HepG2 (cell line): ENCODE results near the gene PRKAR2A. TPM values are rescaled to one million over a fixed set of nuclear protein-coding genes. Genes with fewer than 3 reads are reported as not detected.

ENCODE experiments used
- NFKB2 ChIP-seq: sonication (generic); formaldehyde crosslinking; IDR thresholded peaks from 2 replicates; pipeline ENCODE4 v1.4.0; 2020; ENCODE audit warnings: missing genetic modification reagents, borderline replicate concordance
- NFRKB ChIP-seq: fragments of 450-650 bp; IDR thresholded peaks from 2 replicates; pipeline ENCODE4 v1.6.1; 2017
- PHF21A ChIP-seq: sonication (generic); formaldehyde crosslinking; IDR thresholded peaks from 2 replicates; pipeline ENCODE4 v1.5.0; 2020; ENCODE audit warnings: mild to moderate bottlenecking, missing genetic modification reagents
- SRSF1 ChIP-seq: fragments of 200-400 bp; formaldehyde crosslinking; optimal IDR thresholded peaks from 2 replicates; pipeline ENCODE3; 2017; ENCODE audit warnings: mild to moderate bottlenecking, low read depth, low read length, moderate library complexity
- ZMYM2 ChIP-seq: sonication (generic); formaldehyde crosslinking; IDR thresholded peaks from 2 replicates; pipeline ENCODE4 v1.8.0; 2022; ENCODE audit warnings: mild to moderate bottlenecking, missing genetic modification reagents
- ZNF619 ChIP-seq: sonication (generic); formaldehyde crosslinking; IDR thresholded peaks from 2 replicates; pipeline ENCODE4 v1.4.0; 2020; ENCODE audit warnings: mild to moderate bottlenecking, missing genetic modification reagents
- ZNF7 ChIP-seq: IDR thresholded peaks from 2 replicates; pipeline ENCODE4 v1.6.1; 2016; ENCODE audit warnings: missing biosample characterization, missing genetic modification reagents
- polyA plus RNA-seq, 8 experiments: library from polyadenylated mRNA; depleted of rRNA in 3 of 8; stranded (reverse) in 7 of 8; unstranded in 1 of 8; fragments of >200 nt; fragmentation: Illumina TruSeq in 4 of 8; extraction: Trizol in 4 of 8; gene quantifications; 2 replicates each; pipeline versions ENCODE4 v1.2.1 to v1.2.3, GENCODE V29; 2011 to 2016; ENCODE audit warnings: low read depth in 4 of 8, missing spikeins in 1 of 8, mixed read lengths in 1 of 8; ENCODE audit not compliant: insufficient read depth in 1 of 8
- total RNA-seq, 5 experiments: library from RNA; depleted of rRNA; stranded (reverse); fragments of >200 nt; fragmentation: Illumina TruSeq; extraction: Trizol; gene quantifications; 2 replicates each; pipeline ENCODE4 v1.2.3, GENCODE V29; 2016; ENCODE audit warnings: low read depth in 1 of 5
- TF ChIP-seq, protein P1 (sequence below): sonication (generic); formaldehyde crosslinking; IDR thresholded peaks from 2 replicates; pipeline ENCODE4 v1.5.0; 2020; ENCODE audit warnings: mild to moderate bottlenecking, missing genetic modification reagents
- TF ChIP-seq, protein P2 (sequence below): sonication (generic); formaldehyde crosslinking; IDR thresholded peaks from 2 replicates; pipeline ENCODE4 v1.4.0; 2020; ENCODE audit warnings: missing genetic modification reagents; ENCODE audit errors: not compliant biosample characterization
- TF ChIP-seq, protein P3 (sequence below): sonication (generic); formaldehyde crosslinking; IDR thresholded peaks from 2 replicates; pipeline ENCODE4; 2020; ENCODE audit warnings: missing genetic modification reagents, mild to moderate bottlenecking, borderline replicate concordance
- TF ChIP-seq, protein P4 (sequence below), 2 experiments: fragments of 450-650 bp in 1 of 2; sonication (generic) in 1 of 2; formaldehyde crosslinking in 1 of 2; IDR thresholded peaks; 2 replicates each; pipeline versions ENCODE4 v1.6.1 to v1.8.0; 2016 to 2022; ENCODE audit warnings: antibody characterized with exemption in 1 of 2, mild to moderate bottlenecking in 1 of 2, missing genetic modification reagents in 1 of 2

PRKAR2A gene
- total and polyA plus RNA-seq, 2 of the 13 experiments (the other 11 are each of a cell fraction or from before 2014, with no cell fraction given) = 11.8 to 29.2 TPM

- TF ChIP-seq NFKB2 (CRISPR knock-in tag) = 0 out of 2 replicates have a peak, but pooled peaks have one; percentile 32
- TF ChIP-seq PHF21A (CRISPR knock-in tag) = peak; percentile 84
- peak; percentile 11 for TF ChIP-seq SRSF1
- TF ChIP-seq ZNF619 = peak; percentile 70; the same call in 1 of the 2 replicates
- TF ChIP-seq ZMYM2 (CRISPR knock-in tag) = peak; percentile 72; the same call in 1 of the 2 replicates
- TF ChIP-seq, protein P1, sequence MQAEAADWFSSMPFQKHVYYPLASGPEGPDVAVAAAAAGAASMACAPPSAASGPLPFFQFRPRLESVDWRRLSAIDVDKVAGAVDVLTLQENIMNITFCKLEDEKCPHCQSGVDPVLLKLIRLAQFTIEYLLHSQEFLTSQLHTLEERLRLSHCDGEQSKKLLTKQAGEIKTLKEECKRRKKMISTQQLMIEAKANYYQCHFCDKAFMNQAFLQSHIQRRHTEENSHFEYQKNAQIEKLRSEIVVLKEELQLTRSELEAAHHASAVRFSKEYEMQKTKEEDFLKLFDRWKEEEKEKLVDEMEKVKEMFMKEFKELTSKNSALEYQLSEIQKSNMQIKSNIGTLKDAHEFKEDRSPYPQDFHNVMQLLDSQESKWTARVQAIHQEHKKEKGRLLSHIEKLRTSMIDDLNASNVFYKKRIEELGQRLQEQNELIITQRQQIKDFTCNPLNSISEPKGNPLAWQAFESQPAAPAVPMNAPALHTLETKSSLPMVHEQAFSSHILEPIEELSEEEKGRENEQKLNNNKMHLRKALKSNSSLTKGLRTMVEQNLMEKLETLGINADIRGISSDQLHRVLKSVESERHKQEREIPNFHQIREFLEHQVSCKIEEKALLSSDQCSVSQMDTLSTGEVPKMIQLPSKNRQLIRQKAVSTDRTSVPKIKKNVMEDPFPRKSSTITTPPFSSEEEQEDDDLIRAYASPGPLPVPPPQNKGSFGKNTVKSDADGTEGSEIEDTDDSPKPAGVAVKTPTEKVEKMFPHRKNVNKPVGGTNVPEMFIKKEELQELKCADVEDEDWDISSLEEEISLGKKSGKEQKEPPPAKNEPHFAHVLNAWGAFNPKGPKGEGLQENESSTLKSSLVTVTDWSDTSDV (CRISPR knock-in tag) = 0 out of 2 replicates have a peak, but pooled peaks have one; percentile 65
- no peak for TF ChIP-seq NFRKB
- TF ChIP-seq, protein P2, sequence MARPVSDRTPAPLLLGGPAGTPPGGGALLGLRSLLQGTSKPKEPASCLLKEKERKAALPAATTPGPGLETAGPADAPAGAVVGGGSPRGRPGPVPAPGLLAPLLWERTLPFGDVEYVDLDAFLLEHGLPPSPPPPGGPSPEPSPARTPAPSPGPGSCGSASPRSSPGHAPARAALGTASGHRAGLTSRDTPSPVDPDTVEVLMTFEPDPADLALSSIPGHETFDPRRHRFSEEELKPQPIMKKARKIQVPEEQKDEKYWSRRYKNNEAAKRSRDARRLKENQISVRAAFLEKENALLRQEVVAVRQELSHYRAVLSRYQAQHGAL (CRISPR knock-in tag) = no peak
- no peak for TF ChIP-seq ZNF7
- TF ChIP-seq, protein P3, sequence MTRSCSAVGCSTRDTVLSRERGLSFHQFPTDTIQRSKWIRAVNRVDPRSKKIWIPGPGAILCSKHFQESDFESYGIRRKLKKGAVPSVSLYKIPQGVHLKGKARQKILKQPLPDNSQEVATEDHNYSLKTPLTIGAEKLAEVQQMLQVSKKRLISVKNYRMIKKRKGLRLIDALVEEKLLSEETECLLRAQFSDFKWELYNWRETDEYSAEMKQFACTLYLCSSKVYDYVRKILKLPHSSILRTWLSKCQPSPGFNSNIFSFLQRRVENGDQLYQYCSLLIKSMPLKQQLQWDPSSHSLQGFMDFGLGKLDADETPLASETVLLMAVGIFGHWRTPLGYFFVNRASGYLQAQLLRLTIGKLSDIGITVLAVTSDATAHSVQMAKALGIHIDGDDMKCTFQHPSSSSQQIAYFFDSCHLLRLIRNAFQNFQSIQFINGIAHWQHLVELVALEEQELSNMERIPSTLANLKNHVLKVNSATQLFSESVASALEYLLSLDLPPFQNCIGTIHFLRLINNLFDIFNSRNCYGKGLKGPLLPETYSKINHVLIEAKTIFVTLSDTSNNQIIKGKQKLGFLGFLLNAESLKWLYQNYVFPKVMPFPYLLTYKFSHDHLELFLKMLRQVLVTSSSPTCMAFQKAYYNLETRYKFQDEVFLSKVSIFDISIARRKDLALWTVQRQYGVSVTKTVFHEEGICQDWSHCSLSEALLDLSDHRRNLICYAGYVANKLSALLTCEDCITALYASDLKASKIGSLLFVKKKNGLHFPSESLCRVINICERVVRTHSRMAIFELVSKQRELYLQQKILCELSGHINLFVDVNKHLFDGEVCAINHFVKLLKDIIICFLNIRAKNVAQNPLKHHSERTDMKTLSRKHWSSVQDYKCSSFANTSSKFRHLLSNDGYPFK = peak; percentile 77
- TF ChIP-seq, protein P4, sequence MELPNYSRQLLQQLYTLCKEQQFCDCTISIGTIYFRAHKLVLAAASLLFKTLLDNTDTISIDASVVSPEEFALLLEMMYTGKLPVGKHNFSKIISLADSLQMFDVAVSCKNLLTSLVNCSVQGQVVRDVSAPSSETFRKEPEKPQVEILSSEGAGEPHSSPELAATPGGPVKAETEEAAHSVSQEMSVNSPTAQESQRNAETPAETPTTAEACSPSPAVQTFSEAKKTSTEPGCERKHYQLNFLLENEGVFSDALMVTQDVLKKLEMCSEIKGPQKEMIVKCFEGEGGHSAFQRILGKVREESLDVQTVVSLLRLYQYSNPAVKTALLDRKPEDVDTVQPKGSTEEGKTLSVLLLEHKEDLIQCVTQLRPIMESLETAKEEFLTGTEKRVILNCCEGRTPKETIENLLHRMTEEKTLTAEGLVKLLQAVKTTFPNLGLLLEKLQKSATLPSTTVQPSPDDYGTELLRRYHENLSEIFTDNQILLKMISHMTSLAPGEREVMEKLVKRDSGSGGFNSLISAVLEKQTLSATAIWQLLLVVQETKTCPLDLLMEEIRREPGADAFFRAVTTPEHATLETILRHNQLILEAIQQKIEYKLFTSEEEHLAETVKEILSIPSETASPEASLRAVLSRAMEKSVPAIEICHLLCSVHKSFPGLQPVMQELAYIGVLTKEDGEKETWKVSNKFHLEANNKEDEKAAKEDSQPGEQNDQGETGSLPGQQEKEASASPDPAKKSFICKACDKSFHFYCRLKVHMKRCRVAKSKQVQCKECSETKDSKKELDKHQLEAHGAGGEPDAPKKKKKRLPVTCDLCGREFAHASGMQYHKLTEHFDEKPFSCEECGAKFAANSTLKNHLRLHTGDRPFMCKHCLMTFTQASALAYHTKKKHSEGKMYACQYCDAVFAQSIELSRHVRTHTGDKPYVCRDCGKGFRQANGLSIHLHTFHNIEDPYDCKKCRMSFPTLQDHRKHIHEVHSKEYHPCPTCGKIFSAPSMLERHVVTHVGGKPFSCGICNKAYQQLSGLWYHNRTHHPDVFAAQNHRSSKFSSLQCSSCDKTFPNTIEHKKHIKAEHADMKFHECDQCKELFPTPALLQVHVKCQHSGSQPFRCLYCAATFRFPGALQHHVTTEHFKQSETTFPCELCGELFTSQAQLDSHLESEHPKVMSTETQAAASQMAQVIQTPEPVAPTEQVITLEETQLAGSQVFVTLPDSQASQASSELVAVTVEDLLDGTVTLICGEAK (IDR thresholded peaks at IDR 0.05) = no peak
- TF ChIP-seq, protein P4 (CRISPR knock-in tag; IDR thresholded peaks at IDR 0.05) = no peak
Measured at GRCh38 chr3:48739955-48740823, 107.5 kb downstream of the PRKAR2A start (continued).
